Muscle layer of colon (tissue), 2 donors: Measurements from ENCODE around the gene WEE2.

Experiments
- H3K27ac ChIP-seq: one replicate; pipeline ENCODE4 v1.7.0; 2013; ENCODE audit warnings: low read depth, mild to moderate bottlenecking, low read length, moderate library complexity
- H3K27me3 ChIP-seq, 2 donors: one replicate each; pipeline ENCODE4 v1.7.0; 2013; ENCODE audit warnings: low read length in 2 of 2, mild to moderate bottlenecking in 2 of 2; ENCODE audit not compliant: insufficient read depth in 2 of 2, control insufficient read depth in 1 of 2
- H3K36me3 ChIP-seq: one replicate; pipeline ENCODE4 v1.7.0; 2013; ENCODE audit warnings: mild to moderate bottlenecking, low read length; ENCODE audit not compliant: insufficient read depth
- H3K4me1 ChIP-seq: one replicate; pipeline ENCODE4 v1.7.0; 2013; ENCODE audit warnings: mild to moderate bottlenecking, low read length; ENCODE audit not compliant: insufficient read depth
- H3K4me3 ChIP-seq, 2 donors: one replicate each; pipeline ENCODE4 v1.7.0; 2013; ENCODE audit warnings: low read length in 2 of 2, low read depth in 1 of 2, mild to moderate bottlenecking in 1 of 2, moderate library complexity in 1 of 2
- H3K9ac ChIP-seq: one replicate; pipeline ENCODE4 v1.7.0; 2013; ENCODE audit warnings: low read length
- H3K9me3 ChIP-seq: one replicate; pipeline ENCODE4 v1.7.0; 2013; ENCODE audit warnings: mild to moderate bottlenecking, low read length
- donor health status: abdominal sarcoma.
- donor health status: Adenocarcinoma of cecum.

The WEE2 gene

DNA sequence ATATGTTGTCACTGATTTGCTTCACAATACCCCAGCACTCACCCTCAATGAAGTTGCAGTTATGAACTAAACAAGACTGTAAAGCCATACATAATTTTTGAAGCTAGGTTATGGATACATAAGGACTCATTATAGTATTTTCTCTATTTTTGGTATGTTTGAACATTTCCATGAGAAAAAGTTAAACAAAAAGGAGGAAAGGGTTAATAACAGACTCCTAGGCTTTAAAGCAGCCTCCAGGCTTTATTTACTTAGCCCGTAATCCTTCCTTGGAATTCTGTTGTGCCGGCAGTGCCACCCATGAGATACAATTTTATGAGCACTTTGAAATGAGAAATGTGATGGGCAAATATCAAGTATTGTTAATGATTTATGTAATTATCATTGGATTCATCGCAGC lies 4.0 kb upstream of the WEE2 start:
- H3K4me3 ChIP-seq, result no peak overlapping the region
- H3K27ac ChIP-seq, result no peak overlapping the region
- H3K36me3 ChIP-seq, result no peaks in the 10 kb centered on the region
- H3K9ac ChIP-seq, result no peak overlapping the region
- peaks cover 23% of the 10 kb centered on the region for H3K4me1 ChIP-seq
- no peaks in the 10 kb centered on the region for H3K27me3 ChIP-seq
- H3K9me3 ChIP-seq, result no peaks in the 10 kb centered on the region

DNA sequence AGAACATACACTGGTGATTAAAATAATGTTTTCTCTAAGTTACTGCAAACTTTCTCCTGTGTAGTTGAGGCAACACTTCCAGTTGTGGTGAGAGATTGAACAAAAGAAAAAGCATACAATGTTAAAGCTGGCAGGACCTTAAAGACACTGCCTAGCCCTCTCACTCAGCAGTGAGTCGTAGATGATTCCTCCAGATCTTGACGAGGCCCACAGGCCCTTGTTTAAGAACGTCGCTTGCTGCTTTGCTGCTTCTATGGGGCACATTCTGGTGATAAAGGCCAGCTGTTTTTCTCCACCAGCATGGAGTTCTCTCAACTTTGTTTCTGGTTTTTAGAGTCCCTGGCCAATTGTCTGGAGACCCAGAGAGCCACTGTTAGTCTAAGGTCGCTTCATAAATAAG lies 3.4 kb upstream of the WEE2 start:
- H3K27ac ChIP-seq, result no peak overlapping the region
- H3K4me3 ChIP-seq, result no peak overlapping the region
- H3K27me3 ChIP-seq, result no peaks in the 10 kb centered on the region
- H3K36me3 ChIP-seq, result no peaks in the 10 kb centered on the region
- no peak overlapping the region for H3K9ac ChIP-seq
- H3K9me3 ChIP-seq, result no peaks in the 10 kb centered on the region
- peaks cover 21% of the 10 kb centered on the region for H3K4me1 ChIP-seq

DNA sequence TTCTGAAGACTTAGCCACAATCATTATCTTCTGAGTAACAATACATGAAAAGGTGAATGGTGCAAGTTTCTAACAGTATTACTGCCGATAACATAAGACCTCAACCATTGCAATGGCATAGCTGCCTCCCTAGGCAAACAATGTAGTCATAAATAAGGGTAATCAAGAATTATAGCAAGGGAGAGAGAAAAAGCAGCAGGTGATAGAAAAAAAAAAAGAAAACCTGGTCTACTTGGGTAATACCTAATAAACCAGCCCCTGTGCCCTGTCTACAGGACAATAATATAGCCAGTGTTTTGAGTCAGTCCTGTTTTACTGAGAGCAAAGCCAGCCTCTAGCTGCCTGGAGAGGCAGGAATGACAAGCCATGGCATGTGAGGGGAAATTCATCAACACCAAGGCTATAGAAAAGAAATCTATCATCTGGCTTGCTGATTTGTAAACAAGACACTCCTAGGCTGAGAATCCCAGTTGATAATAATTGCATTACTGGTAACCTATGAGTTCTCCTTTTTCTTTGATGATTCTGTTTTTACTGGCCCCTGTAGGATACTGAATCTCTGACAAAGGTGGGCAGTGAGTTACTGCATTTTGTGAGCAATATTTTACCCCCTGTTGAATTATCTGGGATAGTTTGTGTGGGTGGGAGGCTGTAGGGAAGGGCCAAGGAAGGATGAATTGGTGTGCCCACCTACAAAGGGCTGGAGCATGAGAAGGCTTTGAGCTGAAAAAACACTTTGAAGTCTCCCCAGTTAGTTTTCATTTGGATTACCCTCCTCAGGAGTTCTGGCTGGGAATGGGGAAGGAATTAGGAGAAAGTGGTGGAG lies 1.7 kb upstream of the WEE2 start:
- H3K9me3 ChIP-seq, result no peaks in the 10 kb centered on the region
- H3K4me1 ChIP-seq, result peaks cover 9% of the 10 kb centered on the region
- no peak overlapping the region for H3K9ac ChIP-seq
- H3K36me3 ChIP-seq, result no peaks in the 10 kb centered on the region
- no peaks in the 10 kb centered on the region for H3K27me3 ChIP-seq
- H3K4me3 ChIP-seq, result no peak overlapping the region
- no peak overlapping the region for H3K27ac ChIP-seq

DNA sequence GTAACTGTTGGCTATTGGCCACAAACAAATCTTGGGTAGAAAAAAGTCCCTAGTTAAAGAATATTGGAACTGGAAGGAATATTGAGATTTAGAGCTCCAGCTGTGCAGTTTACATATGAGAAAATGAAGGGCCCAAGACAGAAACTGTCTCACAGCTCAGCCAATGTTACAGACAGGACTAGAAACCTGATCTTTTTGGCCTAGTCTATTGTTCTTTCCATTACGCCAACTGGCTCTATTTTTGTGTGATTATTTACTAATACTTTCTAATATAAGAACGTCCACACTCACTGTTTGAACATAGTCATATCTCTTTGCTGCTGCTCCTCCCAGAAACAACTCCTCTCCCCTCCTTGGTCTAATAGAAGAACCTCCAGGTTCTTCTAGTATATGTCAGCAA lies 1.2 kb downstream of the WEE2 start:
- no peaks in the 10 kb centered on the region for H3K4me1 ChIP-seq
- no peak overlapping the region for H3K4me3 ChIP-seq
- H3K36me3 ChIP-seq, result no peaks in the 10 kb centered on the region
- H3K9ac ChIP-seq, result no peak overlapping the region
- H3K27me3 ChIP-seq, result no peaks in the 10 kb centered on the region
- H3K9me3 ChIP-seq, result no peaks in the 10 kb centered on the region
- H3K27ac ChIP-seq, result no peak overlapping the region

DNA sequence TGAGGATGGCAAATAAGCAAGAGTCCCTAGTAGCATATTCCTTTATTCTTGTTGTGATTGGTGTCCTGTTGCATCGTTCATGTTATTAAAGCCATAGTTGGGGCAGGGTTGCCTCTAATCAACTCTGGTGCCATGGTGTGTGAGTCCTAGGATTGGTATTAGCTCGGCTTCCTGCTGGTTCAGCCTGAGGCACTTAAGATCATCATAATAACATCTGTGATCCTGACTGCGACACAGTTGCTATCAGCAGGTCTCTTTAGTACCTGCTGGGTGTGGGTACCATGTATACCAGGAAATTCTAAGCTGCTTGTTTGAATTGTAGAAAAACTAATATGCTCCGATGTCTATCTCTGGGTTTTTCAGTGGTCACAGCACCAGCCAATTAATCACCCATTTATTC lies 1.6 kb downstream of the WEE2 start:
- H3K9me3 ChIP-seq, result no peaks in the 10 kb centered on the region
- no peak overlapping the region for H3K27ac ChIP-seq
- no peak overlapping the region for H3K9ac ChIP-seq
- no peaks in the 10 kb centered on the region for H3K27me3 ChIP-seq
- H3K4me1 ChIP-seq, result no peaks in the 10 kb centered on the region
- no peaks in the 10 kb centered on the region for H3K36me3 ChIP-seq
- H3K4me3 ChIP-seq, result no peak overlapping the region

DNA sequence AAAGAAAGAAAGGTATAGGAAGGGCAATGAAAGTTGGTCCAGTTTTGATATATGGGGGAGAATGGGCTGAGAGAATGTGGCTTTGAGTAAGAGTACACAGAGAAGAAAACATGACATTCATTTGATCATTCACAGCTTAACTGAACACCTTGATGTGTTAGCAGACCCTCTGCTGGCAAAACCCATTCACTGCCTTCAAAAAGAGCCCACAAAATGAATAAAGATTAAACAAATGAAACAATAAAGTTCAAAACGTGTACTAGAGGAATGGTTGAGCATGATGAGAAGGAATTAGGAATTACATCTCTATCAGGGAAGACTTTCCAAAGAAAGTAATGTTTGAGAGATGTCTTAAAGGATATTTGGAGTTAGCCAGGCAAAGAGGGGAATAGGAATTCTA lies 2.1 kb downstream of the WEE2 start:
- H3K27ac ChIP-seq, result no peak overlapping the region
- no peak overlapping the region for H3K9ac ChIP-seq
- no peaks in the 10 kb centered on the region for H3K4me1 ChIP-seq
- H3K36me3 ChIP-seq, result no peaks in the 10 kb centered on the region
- no peaks in the 10 kb centered on the region for H3K27me3 ChIP-seq
- no peak overlapping the region for H3K4me3 ChIP-seq
- no peaks in the 10 kb centered on the region for H3K9me3 ChIP-seq

DNA sequence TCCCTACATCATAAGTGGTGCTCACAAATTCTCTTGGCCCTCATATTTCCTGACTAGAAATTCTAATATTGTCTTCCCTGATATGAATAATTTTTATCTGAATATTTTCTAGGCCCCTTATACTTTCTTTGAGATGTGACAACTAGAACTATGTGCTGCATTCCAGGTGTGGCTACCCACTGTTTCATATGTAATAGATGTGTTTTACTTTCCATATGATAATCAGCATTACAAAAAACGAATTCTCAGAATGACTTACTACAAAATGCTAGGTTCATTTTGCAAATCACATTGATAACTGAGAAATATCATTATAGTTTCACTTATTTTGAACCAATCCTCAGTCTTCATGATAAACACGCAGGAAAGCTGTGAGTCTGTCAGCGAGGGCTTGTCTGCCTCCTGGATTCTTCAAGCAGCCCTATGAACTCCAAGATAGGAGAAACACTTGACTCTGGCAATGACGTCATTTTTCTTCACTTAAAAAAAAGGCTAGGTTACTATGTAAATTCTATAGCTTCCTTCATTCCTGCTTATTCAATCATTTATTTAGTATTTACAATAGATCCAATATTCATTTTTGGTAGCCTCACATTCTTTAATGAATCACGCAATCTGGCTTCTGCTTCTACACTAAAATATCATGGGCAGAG lies 4.6 kb downstream of the WEE2 start:
- Histone ChIP-seq H3K4me1 (no peaks in the 10 kb centered on the region), H3K4me3 (no peak overlapping the region), H3K27me3 (no peaks in the 10 kb centered on the region), H3K36me3 (no peaks in the 10 kb centered on the region), H3K9me3 (no peaks in the 10 kb centered on the region), H3K9ac (no peak overlapping the region), H3K27ac (no peak overlapping the region)

DNA sequence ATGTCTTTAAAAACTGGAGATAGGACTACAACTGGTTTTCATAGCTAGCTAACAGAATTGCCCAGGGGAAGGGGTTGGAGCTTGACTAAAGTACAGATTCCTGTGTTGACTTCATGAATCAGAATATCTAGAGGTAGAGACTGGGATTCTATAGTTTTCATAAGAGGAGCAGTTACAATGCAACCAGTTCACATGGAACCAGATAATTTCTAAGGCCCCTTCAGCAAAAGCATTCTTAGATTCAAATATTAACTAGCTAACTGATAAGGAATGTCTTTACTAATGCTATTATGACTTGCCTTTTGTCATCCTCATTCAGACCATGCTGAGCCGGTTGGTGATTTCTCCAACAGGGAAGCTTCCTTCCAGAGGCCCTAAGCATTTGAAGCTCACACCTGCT lies 5.7 kb downstream of the WEE2 start:
- H3K36me3 ChIP-seq, result no peaks in the 10 kb centered on the region
- no peak overlapping the region for H3K9ac ChIP-seq
- no peak overlapping the region for H3K4me3 ChIP-seq
- H3K9me3 ChIP-seq, result no peaks in the 10 kb centered on the region
- no peaks in the 10 kb centered on the region for H3K27me3 ChIP-seq
- no peak overlapping the region for H3K27ac ChIP-seq
- no peaks in the 10 kb centered on the region for H3K4me1 ChIP-seq

DNA sequence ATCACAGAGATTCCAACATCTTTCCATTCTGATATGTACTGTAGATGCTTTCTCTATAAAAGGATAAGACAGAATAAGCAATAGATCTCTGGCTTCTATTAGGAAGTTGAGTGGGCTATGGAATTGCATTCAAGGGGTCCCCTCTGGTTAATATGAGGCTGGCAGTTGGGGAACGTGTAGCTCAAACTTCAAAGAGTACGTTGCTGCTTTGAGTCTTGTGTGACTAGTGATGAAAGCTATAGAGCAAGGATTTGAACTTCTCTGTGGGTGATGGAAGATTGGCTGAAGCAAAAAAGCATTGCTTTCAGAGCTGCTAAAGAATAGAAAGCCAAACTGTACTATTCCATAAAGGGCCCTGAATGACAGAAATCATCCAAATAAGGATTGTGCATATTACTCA lies 6.4 kb downstream of the WEE2 start:
- Histone ChIP-seq H3K9ac (no peak overlapping the region), H3K4me3 (no peak overlapping the region), H3K36me3 (no peaks in the 10 kb centered on the region), H3K27ac (no peak overlapping the region), H3K4me1 (no peaks in the 10 kb centered on the region), H3K9me3 (no peaks in the 10 kb centered on the region), H3K27me3 (no peaks in the 10 kb centered on the region)

DNA sequence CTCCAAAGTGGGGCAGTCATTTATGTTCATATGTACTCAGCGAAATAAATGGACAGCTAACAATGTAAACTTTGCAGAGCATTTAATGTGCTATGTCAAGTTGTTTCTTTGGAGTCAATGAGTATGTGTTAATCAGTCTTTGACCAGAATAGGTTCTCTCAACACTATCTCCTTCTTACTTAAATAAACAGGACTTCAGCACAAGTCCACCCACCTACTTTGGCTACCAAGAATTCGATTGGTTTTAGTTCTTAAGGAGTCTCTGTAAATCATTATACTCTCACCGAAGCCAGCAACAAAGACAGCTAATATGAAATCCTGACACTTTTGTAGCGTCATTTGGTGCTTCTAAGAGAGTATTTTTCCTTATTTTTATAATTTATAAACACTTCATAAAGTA lies 6.9 kb downstream of the WEE2 start:
- H3K9ac ChIP-seq, result no peak overlapping the region
- no peak overlapping the region for H3K27ac ChIP-seq
- H3K36me3 ChIP-seq, result no peaks in the 10 kb centered on the region
- no peaks in the 10 kb centered on the region for H3K9me3 ChIP-seq
- no peaks in the 10 kb centered on the region for H3K27me3 ChIP-seq
- H3K4me1 ChIP-seq, result no peaks in the 10 kb centered on the region
- no peak overlapping the region for H3K4me3 ChIP-seq

DNA sequence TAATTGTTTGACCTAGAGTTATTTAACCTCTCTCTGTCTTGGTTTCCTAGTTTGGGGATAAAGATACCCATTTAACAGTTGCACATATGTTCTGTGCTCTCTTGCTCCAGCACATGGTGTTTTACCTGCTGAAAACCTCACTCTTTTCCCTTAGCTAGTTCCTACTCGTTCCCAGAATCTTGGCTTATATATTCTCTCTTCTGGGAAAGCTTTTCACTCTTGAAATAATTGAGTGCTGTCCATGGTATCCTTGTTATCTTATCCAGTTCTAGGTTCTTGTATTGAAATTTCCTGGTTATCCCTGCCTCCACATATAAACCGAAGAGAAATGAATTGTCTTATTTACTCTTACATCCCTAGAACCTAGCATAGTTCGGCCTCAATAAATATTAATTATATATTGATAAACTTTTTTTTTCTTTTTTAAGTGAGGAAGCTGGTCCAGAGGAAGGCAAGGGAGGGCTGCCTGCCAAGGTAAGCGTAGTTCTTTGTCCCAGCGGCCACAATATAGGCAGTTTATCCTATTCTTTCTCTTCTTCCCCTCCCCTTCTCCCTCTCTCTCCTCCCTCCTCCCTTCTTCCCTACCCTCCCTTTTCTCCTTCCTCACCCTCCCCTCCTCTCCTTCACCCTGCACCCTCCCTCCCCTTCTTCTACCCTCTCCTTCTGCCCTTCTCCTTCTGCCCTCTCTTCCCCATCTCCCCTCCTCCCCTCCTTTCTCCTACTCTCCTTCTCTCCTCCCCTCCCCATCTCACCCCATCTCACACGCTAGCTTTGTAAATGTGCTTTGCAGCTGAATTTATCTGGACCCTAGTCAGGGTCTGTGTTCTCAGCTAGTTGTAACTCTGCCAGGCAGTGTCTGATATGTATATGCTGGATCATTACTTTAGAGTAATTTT lies 7.9 kb downstream of the WEE2 start:
- H3K27ac ChIP-seq, result no peak overlapping the region
- no peaks in the 10 kb centered on the region for H3K4me1 ChIP-seq
- H3K9ac ChIP-seq, result no peak overlapping the region
- H3K27me3 ChIP-seq, result no peaks in the 10 kb centered on the region
- H3K4me3 ChIP-seq, result no peak overlapping the region
- no peaks in the 10 kb centered on the region for H3K9me3 ChIP-seq
- H3K36me3 ChIP-seq, result no peaks in the 10 kb centered on the region
